GM12878 (cell line): ENCODE data around the gene CAMTA1.

Experiments used
- ATF7 ChIP-seq: fragments of 450-650 bp; IDR thresholded peaks from 2 replicates; pipeline ENCODE4 v1.6.1; 2016; ENCODE audit warnings: low read depth, mild to moderate bottlenecking
- CTCF ChIP-seq, 3 experiments: IDR thresholded peaks in 2 of 3; conservative IDR thresholded peaks in 1 of 3; 2 replicates each; pipeline ENCODE4 v1.5.1; 2011; ENCODE audit warnings: low read depth in 3 of 3, low read length in 3 of 3, mild to moderate bottlenecking in 3 of 3, control low read depth in 2 of 3, moderate library complexity in 2 of 3, inconsistent platforms in 1 of 3, mixed read lengths in 1 of 3; ENCODE audit not compliant: control insufficient read depth in 2 of 3, insufficient read depth in 1 of 3; ENCODE audit errors: extremely low read depth in 1 of 3
- MXI1 ChIP-seq: fragments of 150-350 bp; IDR thresholded peaks from 2 replicates; pipeline ENCODE4 v1.6.1; 2011; ENCODE audit warnings: low read depth, mild to moderate bottlenecking, inconsistent platforms, low read length, improper control_type of control experiment
- POLR2A ChIP-seq: IDR thresholded peaks from 2 replicates; pipeline ENCODE4 v1.6.1; 2011; ENCODE audit warnings: low read depth, mild to moderate bottlenecking, low read length
- SMARCA5 ChIP-seq: fragments of 450-650 bp; IDR thresholded peaks from 2 replicates; pipeline ENCODE4 v1.6.1; 2017; ENCODE audit warnings: mild to moderate bottlenecking
- SPI1 ChIP-seq: IDR thresholded peaks from 2 replicates; pipeline ENCODE4 v1.6.1; 2011; ENCODE audit warnings: low read depth, mild to moderate bottlenecking, low read length, moderate library complexity, borderline replicate concordance; ENCODE audit not compliant: insufficient read depth

DNA sequence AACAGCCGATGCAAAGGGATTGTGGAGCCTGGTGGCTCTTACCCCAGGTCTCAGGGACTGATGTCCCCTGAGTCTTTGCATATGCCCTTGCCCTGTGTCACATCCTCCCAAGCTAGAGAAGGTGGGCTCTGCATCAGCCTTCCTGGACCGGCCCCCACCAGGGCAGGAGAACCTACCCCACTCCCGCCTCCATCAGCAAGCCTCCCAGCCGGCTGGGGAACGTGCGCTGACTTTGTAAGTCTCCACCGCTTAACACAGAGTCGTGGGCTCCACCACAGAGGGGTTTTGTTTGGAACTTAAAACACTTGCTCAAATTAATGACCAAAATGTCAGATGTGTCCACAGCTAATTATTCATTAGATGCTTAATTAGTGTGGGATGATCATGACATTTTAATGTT, 730.6 kb downstream of the CAMTA1 start:
- no peak for TF ChIP-seq ATF7
- TF ChIP-seq POLR2A: no peak
- TF ChIP-seq SMARCA5: no peak
- TF ChIP-seq MXI1: no peak
- TF ChIP-seq CTCF (IDR thresholded peaks at IDR 0.05 in 2 of 3, conservative IDR thresholded peaks at IDR 0.05 in 1 of 3; ENCODE audit: control insufficient read depth in 2 of 3, extremely low read depth in 1 of 3, insufficient read depth in 1 of 3, low read depth in 3 of 3, low read length in 3 of 3): no peak
- TF ChIP-seq SPI1: no peak
